ENCODE data around the gene DSCAM. TPM values are rescaled to one million over a fixed set of nuclear protein-coding genes. Genes with fewer than 3 reads are reported as not detected.

DSCAM gene
- total RNA-seq, 1 experiment from 2014 or later = 0.13 TPM

GRCh38 chr21:40871099-40871498 lies 24.1 kb upstream of the DSCAM start:
- Mint-ChIP-seq H3K27me3 (ENCODE audit: low read depth) (no peaks in the 10 kb centered on the region), H3K9me3 (peaks cover 14% of the 10 kb centered on the region), H3K36me3 (no peaks in the 10 kb centered on the region; the same call in 1 of the 2 replicates), H3K4me3 (no peak overlapping the region), H3K27ac (no peak overlapping the region), H3K4me1 (peaks cover 12% of the 10 kb centered on the region)
- CTCF ChIA-PET = interaction anchor here (0.7 kb wide), 1 partner anchor 18 kb away, joined by 4 read pairs; no protein-coding TSS in a partner anchor
- no peak for TF ChIP-seq NFATC4 (CRISPR knock-in tag; IDR thresholded peaks at IDR 0.05)
- no peak for TF ChIP-seq EMX1 (CRISPR knock-in tag; IDR thresholded peaks at IDR 0.05)
- TF ChIP-seq NR2C2 (CRISPR knock-in tag; IDR thresholded peaks at IDR 0.05) = no peak
- TF ChIP-seq GTF2I (CRISPR knock-in tag; conservative IDR thresholded peaks at IDR 0.05) = no peak
- TF ChIP-seq TP53 (CRISPR knock-in tag; IDR thresholded peaks at IDR 0.05) = no peak
- TF ChIP-seq JUN (CRISPR knock-in tag; IDR thresholded peaks at IDR 0.05) = no peak
- TF ChIP-seq USF2 (CRISPR knock-in tag; IDR thresholded peaks at IDR 0.05) = no peak
- TF ChIP-seq JAZF1 (CRISPR knock-in tag; IDR thresholded peaks at IDR 0.05) = no peak
- TF ChIP-seq PREB (CRISPR knock-in tag; IDR thresholded peaks at IDR 0.05; ENCODE audit: borderline replicate concordance) = no peak
- ATAC-seq (no peak), DNase-seq (ENCODE audit: low spot score) (no peak)
- POLR2A ChIA-PET = no interaction called here

GRCh38 chr21:40863839-40864238 lies 16.9 kb upstream of the DSCAM start:
- no peak for ATAC-seq
- Mint-ChIP-seq H3K4me3 (no peak overlapping the region), H3K27me3 (ENCODE audit: low read depth) (peaks cover 4% of the 10 kb centered on the region), H3K4me1 (peaks cover 48% of the 10 kb centered on the region), H3K27ac (no peak overlapping the region), H3K9me3 (peaks cover 28% of the 10 kb centered on the region), H3K36me3 (peaks cover 9% of the 10 kb centered on the region)
- TF ChIP-seq TEAD4 (CRISPR knock-in tag; IDR thresholded peaks at IDR 0.05) (no peak), ZMAT4 (CRISPR knock-in tag; IDR thresholded peaks at IDR 0.05) (no peak), ATF2 (CRISPR knock-in tag; IDR thresholded peaks at IDR 0.05; ENCODE audit: borderline replicate concordance, low read depth) (no peak), E2F4 (CRISPR knock-in tag; IDR thresholded peaks at IDR 0.05; ENCODE audit: borderline replicate concordance, low read depth) (no peak), RELA (CRISPR knock-in tag; IDR thresholded peaks at IDR 0.05; ENCODE audit: borderline replicate concordance) (no peak)
- DNase-seq (ENCODE audit: low spot score) = no peak
- CTCF ChIA-PET = no interaction called here
- POLR2A ChIA-PET = no interaction called here

- Mint-ChIP-seq H3K36me3 (peaks cover 11% of the 10 kb centered on the region), H3K27me3 (ENCODE audit: low read depth) (peaks cover 4% of the 10 kb centered on the region), H3K27ac (no peak overlapping the region), H3K9me3 (peaks cover 27% of the 10 kb centered on the region), H3K4me3 (no peak overlapping the region), H3K4me1 (peaks cover 23% of the 10 kb centered on the region)
- CTCF ChIA-PET = no interaction called here
- no peak for ATAC-seq
- DNase-seq (ENCODE audit: low spot score) = no peak
- POLR2A ChIA-PET = no interaction called here
- TF ChIP-seq ATF6 (CRISPR knock-in tag; IDR thresholded peaks at IDR 0.05) (no peak), ARID4B (CRISPR knock-in tag; IDR thresholded peaks at IDR 0.05; ENCODE audit: borderline replicate concordance) (no peak), JAZF1 (CRISPR knock-in tag; IDR thresholded peaks at IDR 0.05) (no peak), FOXK1 (CRISPR knock-in tag; IDR thresholded peaks at IDR 0.05) (no peak), ZNF232 (CRISPR knock-in tag; IDR thresholded peaks at IDR 0.05) (no peak), ZNF512 (CRISPR knock-in tag; IDR thresholded peaks at IDR 0.05; ENCODE audit: borderline replicate concordance) (no peak)
Observed at GRCh38 chr21:40858517-40858916, 11.6 kb upstream of the DSCAM start.
